HAP-1 (cell line): Measurements from ENCODE around the gene DCPS.

ENCODE experiments used
- DNase-seq, 2 experiments: peaks; one replicate each; pipeline ENCODE4 v3.0.0-alpha.2; 2016 to 2020; ENCODE audit warnings: low spot score in 2 of 2
- H3K27me3 ChIP-seq: fragments of 250-450 bp; sonication (Bioruptor Pico); 2 replicates; pipeline ENCODE4 v1.5.1; 2020; ENCODE audit warnings: low read depth, mild to moderate bottlenecking, moderate library complexity
- H3K36me3 ChIP-seq: fragments of 250-450 bp; sonication (Bioruptor Pico); replicated peaks from 2 replicates; pipeline ENCODE4 v1.5.1; 2020; ENCODE audit warnings: mild to moderate bottlenecking
- H3K4me1 ChIP-seq: fragments of 250-450 bp; sonication (Bioruptor Pico); 2 replicates; pipeline ENCODE4 v1.5.1; 2020; ENCODE audit warnings: mild to moderate bottlenecking
- H3K4me3 ChIP-seq: fragments of 250-450 bp; sonication (Bioruptor Pico); 2 replicates; pipeline ENCODE4 v1.5.1; 2020; ENCODE audit warnings: mild to moderate bottlenecking, moderate library complexity
- H3K9me3 ChIP-seq: fragments of 250-450 bp; sonication (Bioruptor Pico); 2 replicates; pipeline ENCODE4 v1.5.1; 2020; ENCODE audit warnings: mild to moderate bottlenecking, moderate library complexity
- in situ Hi-C: fragments of 300-500 bp; cut with MboI; formaldehyde crosslinking; loops from 3 replicates; pipeline ENCODE4 v1.14.3; 2020; ENCODE audit warnings: low sequenced_read_pairs, inconsistent platforms, mixed read lengths

DCPS gene

DNA sequence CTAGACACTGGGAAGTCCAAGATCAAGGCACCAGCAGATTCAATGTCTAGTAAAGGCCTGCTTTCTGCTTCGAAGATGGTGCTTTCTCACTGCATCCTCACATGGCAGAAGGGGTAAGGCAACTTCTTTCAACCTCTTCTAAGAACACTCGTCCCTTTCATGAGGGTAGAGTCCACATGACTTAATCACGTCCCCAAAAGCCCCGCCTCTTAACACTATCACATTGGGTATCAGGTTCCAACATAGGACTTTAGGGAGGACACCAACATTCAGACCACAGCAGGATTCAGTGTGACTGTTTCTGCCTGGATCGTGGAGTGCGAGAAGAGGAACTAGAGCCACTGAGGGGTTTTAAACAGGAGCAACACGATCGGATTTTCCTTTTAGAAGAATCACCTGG, 24.7 kb upstream of the DCPS start:
- H3K9me3 ChIP-seq: no peaks in the 10 kb centered on the region
- peaks cover 18% of the 10 kb centered on the region for H3K4me1 ChIP-seq
- no peaks in the 10 kb centered on the region for H3K27me3 ChIP-seq
- DNase-seq: no peak
- no peak overlapping the region for H3K4me3 ChIP-seq
- in situ Hi-C loops: no loop called here
- peaks cover 21% of the 10 kb centered on the region for H3K36me3 ChIP-seq

DNA sequence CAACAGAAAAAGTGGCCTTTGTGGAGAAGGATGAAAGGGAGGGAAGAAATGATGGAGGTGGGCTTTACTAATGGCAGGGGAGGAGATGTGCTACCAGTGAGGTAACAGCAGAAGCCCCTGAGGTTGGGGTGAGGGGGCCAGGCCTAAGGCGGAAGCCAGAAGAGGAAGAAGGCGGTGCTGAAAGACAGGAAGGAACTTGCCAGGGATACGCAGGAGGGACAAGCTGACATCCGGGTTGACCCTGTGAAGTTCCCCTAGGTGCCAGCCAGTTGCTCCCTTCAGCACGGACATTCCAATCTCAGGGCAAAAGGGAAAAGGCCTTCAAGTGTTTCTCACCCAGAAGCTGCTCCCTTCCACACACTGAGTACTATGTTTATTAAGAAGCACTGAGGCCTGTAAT, 23.3 kb upstream of the DCPS start:
- Histone ChIP-seq H3K27me3 (no peaks in the 10 kb centered on the region), H3K36me3 (peaks cover 12% of the 10 kb centered on the region), H3K4me3 (no peak overlapping the region), H3K9me3 (no peaks in the 10 kb centered on the region), H3K4me1 (peaks cover 24% of the 10 kb centered on the region)
- no peak for DNase-seq
- in situ Hi-C loops: no loop called here

DNA sequence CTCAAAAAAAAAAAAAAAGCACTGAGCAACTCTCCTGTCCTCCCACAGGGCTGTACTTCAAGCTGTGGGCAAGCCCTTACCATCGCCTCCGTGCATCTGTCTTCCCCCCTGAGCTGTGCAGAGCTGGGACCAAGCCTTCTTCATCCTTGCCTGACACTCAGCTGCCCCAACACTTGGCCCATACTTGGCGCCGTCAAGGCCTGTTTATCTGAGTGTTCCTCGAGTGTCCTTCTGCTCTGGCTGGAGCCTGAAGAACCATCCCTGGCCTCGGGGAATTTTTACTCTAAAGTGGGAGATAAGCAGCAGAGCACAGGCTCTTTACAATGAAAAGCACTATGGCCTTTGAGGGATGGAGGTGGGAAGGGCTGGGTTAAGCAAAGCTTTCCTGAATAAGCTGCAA, 22.6 kb upstream of the DCPS start:
- DNase-seq: no peak
- in situ Hi-C loops: no loop called here
- no peaks in the 10 kb centered on the region for H3K27me3 ChIP-seq
- H3K4me1 ChIP-seq: peaks cover 26% of the 10 kb centered on the region
- no peak overlapping the region for H3K4me3 ChIP-seq
- no peaks in the 10 kb centered on the region for H3K9me3 ChIP-seq
- peaks cover 11% of the 10 kb centered on the region for H3K36me3 ChIP-seq

DNA sequence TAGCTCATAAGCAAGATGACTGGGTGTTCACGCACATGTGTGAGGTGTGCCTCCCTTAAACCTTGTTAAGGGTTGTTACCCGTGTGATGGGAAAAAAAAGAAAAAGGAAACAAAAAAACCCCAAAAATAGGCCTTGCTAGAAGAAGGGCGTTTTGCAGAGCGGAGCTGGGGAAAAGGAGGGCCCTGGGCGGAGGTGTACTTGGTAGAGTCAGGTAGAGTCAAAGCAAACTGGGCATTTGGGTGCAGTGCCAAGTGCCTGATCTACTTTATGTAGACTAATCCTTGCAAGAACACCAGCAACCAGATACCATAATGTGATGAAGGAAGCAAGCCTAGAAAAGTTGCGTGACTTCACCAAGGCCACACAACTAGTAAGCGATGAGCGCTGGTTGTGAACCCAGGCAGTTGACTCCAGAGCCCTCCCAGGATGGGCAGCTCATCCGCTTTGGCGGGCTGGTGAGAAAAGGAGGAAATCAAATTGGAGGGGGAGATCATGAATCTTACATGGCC, 22.1 kb upstream of the DCPS start:
- H3K4me1 ChIP-seq: peaks cover 28% of the 10 kb centered on the region

DNA sequence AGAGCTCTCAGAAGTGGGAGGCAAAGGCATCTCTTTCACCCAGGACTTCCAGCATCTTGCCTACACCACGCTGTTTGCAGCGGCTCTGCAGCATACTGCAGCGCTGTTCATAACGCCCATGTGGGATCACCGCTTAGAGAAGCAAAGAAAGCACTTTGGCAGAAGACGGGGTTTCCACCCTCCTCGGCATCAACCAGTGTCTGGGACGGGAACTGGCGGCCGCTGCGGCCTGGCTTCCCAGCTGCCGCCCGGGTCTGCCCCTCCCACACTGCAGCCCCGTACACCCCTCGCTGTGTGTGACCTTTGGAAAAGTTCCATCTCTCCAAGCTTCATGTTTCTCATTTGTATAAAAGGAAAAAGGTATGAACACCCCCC, 21.5 kb upstream of the DCPS start:
- Histone ChIP-seq H3K4me1 (peaks cover 28% of the 10 kb centered on the region), H3K9me3 (no peaks in the 10 kb centered on the region), H3K27me3 (no peaks in the 10 kb centered on the region), H3K4me3 (peak overlapping the region; percentile 54), H3K36me3 (peaks cover 5% of the 10 kb centered on the region)
- peak; percentile 30 to 60 for DNase-seq
- in situ Hi-C loops: no loop called here

More for the DNA sequence above, 22.1 kb upstream of the DCPS start:
- no peaks in the 10 kb centered on the region for H3K27me3 ChIP-seq
- no peaks in the 10 kb centered on the region for H3K9me3 ChIP-seq
- peaks cover 11% of the 10 kb centered on the region for H3K36me3 ChIP-seq
- no peak overlapping the region; the same call in 1 of the 2 replicates for H3K4me3 ChIP-seq
- DNase-seq: no peak
- in situ Hi-C loops: no loop called here

DNA sequence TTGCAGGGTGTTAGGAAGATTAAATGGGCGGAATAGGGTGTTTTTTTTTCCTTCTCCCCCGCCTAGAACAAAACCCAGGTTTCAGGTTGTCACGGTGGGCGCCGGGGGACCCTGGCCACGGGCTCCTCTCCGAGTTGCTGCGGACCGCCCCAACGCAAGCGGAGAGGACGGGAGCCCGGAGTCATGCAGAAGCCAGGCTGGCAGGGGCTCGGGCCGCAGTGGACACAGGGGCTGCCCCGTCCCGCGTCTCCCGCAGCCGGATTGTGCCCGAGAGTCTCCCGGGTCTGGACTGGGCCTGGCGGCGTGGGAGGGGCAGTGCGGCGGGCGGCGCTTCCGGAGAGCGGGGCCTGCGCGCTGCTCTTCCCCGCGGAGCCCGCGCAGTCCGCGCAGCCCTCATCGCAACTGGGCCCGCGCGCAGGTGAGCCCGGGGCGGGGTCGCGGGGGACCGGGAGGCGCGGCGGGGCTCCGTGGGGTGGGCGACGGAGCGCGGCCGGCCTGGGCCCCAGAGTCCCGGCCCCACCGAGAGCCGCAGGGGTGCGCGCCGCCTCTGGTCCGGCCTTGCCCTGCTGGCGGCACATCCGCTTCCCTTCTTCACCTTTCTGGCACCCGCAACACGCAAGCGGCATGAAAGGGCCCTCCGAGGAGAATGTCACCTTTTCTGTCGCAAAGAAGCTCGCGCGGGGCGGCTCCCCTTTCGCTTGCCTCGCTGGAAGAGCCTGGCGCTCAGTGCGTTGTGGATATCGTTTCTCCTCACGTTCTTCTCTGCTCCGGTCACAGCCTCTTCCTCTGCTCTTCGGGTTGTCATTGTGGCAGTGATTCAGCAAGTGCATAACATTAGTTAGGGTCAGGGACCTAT, 20.9 kb upstream of the DCPS start, which contains the start of gene TIRAP:
Gene TIRAP (plus strand): TSS at position 358 of the 856 bp plus-strand sequence. CDS start 7,802 bp downstream, outside the sequence.
- Histone ChIP-seq H3K36me3 (no peaks in the 10 kb centered on the region), H3K4me1 (peaks cover 28% of the 10 kb centered on the region), H3K9me3 (no peaks in the 10 kb centered on the region), H3K4me3 (peak within 1 kb of the TSS; percentile 54), H3K27me3 (no peaks in the 10 kb centered on the region)
- in situ Hi-C loops: no loop called here
- peak; percentile 67 to 72 for DNase-seq

DNA sequence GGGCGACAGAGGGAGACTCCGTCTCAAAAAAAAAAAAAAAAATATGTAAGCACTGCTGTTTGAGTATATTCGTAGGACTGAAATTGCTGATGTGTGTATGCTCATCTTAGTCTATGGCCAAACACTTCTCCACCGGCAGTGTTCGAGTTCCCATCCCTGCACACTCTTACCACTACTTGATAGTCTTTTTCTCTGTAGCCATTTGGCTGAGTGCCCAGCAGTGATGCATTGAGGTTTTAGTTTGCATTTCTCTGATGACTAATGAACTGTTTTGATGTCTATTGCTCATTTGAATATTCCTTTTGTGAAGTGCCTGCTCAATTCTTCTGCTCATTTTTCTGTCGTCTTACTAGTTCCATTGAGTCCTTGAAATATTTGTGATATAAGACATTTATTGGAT, 19.0 kb upstream of the DCPS start:
- Histone ChIP-seq H3K4me1 (peaks cover 28% of the 10 kb centered on the region), H3K36me3 (no peaks in the 10 kb centered on the region), H3K4me3 (no peak overlapping the region), H3K9me3 (no peaks in the 10 kb centered on the region), H3K27me3 (no peaks in the 10 kb centered on the region)
- DNase-seq: peak; percentile 53 to 80
- in situ Hi-C loops: no loop called here

DNA sequence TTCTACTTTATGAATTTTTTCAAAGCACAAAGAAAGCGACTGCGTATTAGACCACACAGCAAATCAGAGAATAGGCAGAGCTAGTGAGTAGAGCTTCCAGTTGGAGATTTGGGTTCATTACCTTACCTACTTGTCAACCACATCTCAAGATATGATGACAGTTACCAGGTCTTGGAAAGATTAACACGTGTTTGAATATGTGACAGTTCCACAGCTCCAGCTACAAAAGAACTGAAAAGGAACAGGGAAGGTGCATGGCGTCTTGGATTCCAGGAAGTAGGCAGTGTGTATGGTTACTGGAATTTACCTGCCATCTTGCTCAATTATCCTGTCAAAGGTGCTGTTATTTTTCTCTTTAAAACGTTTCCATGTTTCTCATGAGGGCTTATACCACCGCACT, 15.6 kb upstream of the DCPS start:
- H3K4me1 ChIP-seq: peaks cover 19% of the 10 kb centered on the region
- H3K36me3 ChIP-seq: peaks cover 15% of the 10 kb centered on the region
- H3K4me3 ChIP-seq: no peak overlapping the region
- in situ Hi-C loops: no loop called here
- no peak for DNase-seq
- no peaks in the 10 kb centered on the region for H3K9me3 ChIP-seq
- H3K27me3 ChIP-seq: no peaks in the 10 kb centered on the region

DNA sequence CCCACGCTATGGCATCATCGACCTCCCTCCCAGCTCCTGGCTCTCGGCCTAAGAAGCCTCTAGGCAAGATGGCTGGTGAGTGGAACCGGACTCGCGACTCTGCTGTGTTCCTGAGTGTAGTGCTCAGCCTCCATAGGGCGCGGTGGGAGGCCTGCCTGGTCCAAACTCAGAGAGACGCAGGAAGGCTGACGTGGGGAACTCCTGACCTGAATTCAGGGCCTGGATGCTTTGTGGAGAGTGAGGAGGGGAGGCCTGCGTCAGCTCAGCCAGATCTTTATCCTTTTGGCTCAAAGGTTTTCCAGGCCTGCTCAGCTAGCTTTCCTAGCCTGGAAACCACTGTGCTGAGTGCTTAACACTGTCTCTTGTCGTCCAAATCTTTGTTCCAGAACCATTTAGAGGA, 13.0 kb upstream of the DCPS start:
- Histone ChIP-seq H3K36me3 (peaks cover 32% of the 10 kb centered on the region), H3K9me3 (no peaks in the 10 kb centered on the region), H3K4me1 (peaks cover 4% of the 10 kb centered on the region), H3K4me3 (no peak overlapping the region), H3K27me3 (no peaks in the 10 kb centered on the region)
- in situ Hi-C loops: no loop called here
- no peak for DNase-seq

DNA sequence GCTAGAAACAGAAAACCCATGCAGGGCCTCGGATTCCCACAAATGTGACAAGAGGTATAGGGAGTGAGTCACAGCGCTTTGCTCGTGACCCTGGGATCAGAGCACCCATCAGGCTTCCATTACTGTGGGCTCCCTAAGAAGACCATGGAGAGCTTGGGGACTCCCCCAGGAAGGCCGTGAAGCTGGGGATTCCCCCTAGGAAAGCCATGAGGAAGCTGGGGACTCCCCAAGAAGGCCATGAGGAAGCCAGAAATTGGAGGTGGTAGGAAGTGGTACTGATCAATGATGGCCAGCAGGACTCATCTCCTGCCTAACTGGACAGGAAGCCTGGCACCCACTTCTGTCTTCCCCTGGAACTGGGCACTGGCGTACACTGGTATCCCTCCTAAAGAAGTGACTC, 10.1 kb upstream of the DCPS start:
- no peaks in the 10 kb centered on the region for H3K9me3 ChIP-seq
- no peak for DNase-seq
- no peak overlapping the region for H3K4me3 ChIP-seq
- no peaks in the 10 kb centered on the region for H3K4me1 ChIP-seq
- in situ Hi-C loops: no loop called here
- peaks cover 40% of the 10 kb centered on the region for H3K36me3 ChIP-seq
- H3K27me3 ChIP-seq: no peaks in the 10 kb centered on the region

DNA sequence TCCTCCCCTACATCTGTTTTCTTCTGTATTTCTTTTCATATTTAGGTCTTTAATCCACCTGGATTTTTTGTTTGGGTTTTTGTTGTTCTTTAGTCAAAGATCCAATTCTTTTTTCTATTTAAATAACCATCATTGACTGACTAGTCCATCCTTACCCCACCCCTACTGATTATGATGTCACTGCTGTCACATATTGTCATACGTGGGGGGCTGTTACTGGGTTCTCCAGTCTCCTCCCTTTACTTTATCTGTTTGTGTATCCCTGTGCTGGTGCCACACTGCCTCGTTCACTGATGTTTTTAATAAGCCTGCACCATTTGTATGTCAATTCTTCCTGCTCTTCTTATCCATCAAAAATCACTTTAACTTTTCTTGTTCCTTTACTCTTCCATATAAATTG, 6.9 kb upstream of the DCPS start:
- no peak for DNase-seq
- peaks cover 35% of the 10 kb centered on the region for H3K36me3 ChIP-seq
- in situ Hi-C loops: no loop called here
- no peak overlapping the region for H3K4me3 ChIP-seq
- no peaks in the 10 kb centered on the region for H3K9me3 ChIP-seq
- H3K4me1 ChIP-seq: no peaks in the 10 kb centered on the region
- no peaks in the 10 kb centered on the region for H3K27me3 ChIP-seq

DNA sequence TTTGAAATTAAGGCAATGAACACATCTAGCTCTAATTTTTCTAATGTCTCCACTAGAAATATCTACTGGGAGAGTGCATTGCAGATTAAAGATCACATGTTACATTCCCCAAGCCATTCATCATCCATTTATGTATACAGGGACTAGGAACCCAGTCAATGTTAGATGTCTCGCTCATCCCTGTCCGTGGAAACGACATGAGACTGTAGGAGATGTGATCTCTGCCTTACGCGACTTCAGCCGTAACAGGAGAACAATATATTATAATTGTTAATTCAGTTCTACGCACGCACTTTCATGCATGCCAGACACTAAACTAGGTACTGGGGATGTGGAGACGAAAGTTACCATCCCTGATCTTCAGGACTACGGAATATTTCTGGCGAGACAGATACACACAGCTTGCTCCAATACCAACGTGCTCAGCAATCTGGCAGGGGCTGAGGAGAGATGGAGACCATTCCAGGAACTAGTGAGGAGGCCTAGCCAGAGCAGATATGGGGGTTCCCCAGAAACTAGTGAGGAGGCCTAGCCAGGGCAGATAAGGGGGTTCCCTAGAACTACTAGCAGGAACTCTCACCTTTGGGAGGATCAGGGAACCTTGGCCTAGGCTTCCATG, 706 bp downstream of the DCPS start:
- DNase-seq: no peak
- in situ Hi-C loops: loop anchor here (25.0 kb wide), 1 partner anchor 683 kb away; no protein-coding TSS in a partner anchor
- Histone ChIP-seq H3K4me3 (peak overlapping the region; percentile 71), H3K9me3 (no peaks in the 10 kb centered on the region), H3K36me3 (peaks cover 4% of the 10 kb centered on the region), H3K4me1 (peaks cover 18% of the 10 kb centered on the region), H3K27me3 (no peaks in the 10 kb centered on the region)

DNA sequence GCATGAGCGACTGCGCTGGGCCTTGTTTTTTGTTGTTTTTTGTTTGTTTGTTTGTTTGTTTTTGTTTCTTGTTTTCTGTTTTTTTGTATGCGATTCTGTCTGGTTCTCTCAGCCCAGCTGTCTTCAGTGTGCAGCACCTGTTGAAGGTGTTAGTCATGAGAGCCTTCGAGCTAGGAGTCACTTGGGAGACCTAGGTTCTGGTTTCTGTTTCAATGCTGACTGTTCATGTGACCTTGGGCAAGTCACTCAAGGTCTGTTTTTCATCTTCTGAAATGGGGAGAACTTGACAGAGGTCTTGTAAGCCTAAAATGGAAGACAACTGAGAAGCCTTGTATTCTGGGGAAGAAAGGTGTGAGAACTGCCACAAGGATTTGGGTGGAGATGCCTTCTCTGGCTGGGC, 1.8 kb downstream of the DCPS start:
- H3K27me3 ChIP-seq: no peaks in the 10 kb centered on the region
- no peak overlapping the region for H3K4me3 ChIP-seq
- H3K9me3 ChIP-seq: no peaks in the 10 kb centered on the region
- DNase-seq: no peak
- H3K4me1 ChIP-seq: peaks cover 18% of the 10 kb centered on the region
- in situ Hi-C loops: loop anchor here (25.0 kb wide), 1 partner anchor 682 kb away; no protein-coding TSS in a partner anchor
- peaks cover 4% of the 10 kb centered on the region for H3K36me3 ChIP-seq

DNA sequence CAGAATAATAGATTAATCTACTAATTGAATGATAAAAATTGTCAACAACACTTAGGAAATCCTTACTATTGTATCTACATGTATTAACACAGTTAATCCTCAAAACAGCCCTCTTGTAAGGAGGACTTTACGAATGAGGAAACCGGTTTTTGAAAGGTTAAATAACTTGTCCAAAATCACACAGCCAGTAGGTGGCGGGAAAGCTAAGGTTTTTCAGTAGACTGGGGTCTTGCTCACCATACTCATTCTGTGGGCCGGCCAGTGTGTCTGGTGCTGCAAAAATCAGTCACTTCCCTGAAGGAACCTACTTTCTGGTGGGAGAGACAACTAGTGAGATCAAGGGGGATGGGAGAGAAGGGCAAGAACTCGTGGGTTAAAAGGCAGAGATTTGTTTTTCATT, 3.8 kb downstream of the DCPS start:
- no peaks in the 10 kb centered on the region for H3K27me3 ChIP-seq
- in situ Hi-C loops: loop anchor here (25.0 kb wide), 1 partner anchor 680 kb away; no protein-coding TSS in a partner anchor
- peak; percentile 75 to 81 for DNase-seq
- no peaks in the 10 kb centered on the region for H3K9me3 ChIP-seq
- H3K4me3 ChIP-seq: no peak overlapping the region
- peaks cover 18% of the 10 kb centered on the region for H3K4me1 ChIP-seq
- peaks cover under 1% of the 10 kb centered on the region; the same call in 1 of the 2 replicates for H3K36me3 ChIP-seq
